Choroid plexus epithelial cell (primary cell): ENCODE data around the gene TTC9C.

Experiments used
- DNase-seq: peaks from one replicate; pipeline ENCODE4 v3.0.0-alpha.2; 2010; ENCODE audit warnings: low read depth
- H3K4me3 ChIP-seq: 2 replicates; pipeline ENCODE4 v1.5.1; 2011; ENCODE audit warnings: low read depth, mild to moderate bottlenecking, control low read depth, low read length, moderate library complexity
- CTCF ChIP-seq: conservative IDR thresholded peaks from 2 replicates; pipeline ENCODE4 v1.5.1; 2011; ENCODE audit warnings: low read depth, mild to moderate bottlenecking, control low read depth, inconsistent platforms, low read length, moderate library complexity

Gene TTC9C

GRCh38 chr11:62777389-62777788 lies 49.1 kb downstream of the TTC9C start:
- H3K4me3 ChIP-seq, result no peak overlapping the region
- DNase-seq, result no peak
- TF ChIP-seq CTCF, result no peak

GRCh38 chr11:62778441-62778840 lies 50.2 kb downstream of the TTC9C start:
- H3K4me3 ChIP-seq, result no peak overlapping the region
- no peak for TF ChIP-seq CTCF
- DNase-seq, result no peak

GRCh38 chr11:62782753-62783152 lies 54.5 kb downstream of the TTC9C start:
- no peak overlapping the region for H3K4me3 ChIP-seq
- DNase-seq, result no peak
- TF ChIP-seq CTCF, result no peak

GRCh38 chr11:62786318-62787004 lies 58.2 kb downstream of the TTC9C start:
- peak; percentile 98 for TF ChIP-seq CTCF
- H3K4me3 ChIP-seq, result peak overlapping the region; percentile 98

GRCh38 chr11:62787005-62787759 lies 58.9 kb downstream of the TTC9C start, which contains the start of gene TMEM179B:
Gene TMEM179B (plus strand): TSS chr11:62787402. CDS start chr11:62787432, 30 bp downstream.
- H3K4me3 ChIP-seq, result peak within 1 kb of the TSS; percentile 98
- TF ChIP-seq CTCF, result peak; percentile 72
- peak; percentile 98 for DNase-seq

More at GRCh38 chr11:62786318-62787004, 58.2 kb downstream of the TTC9C start:
- DNase-seq, result peak; percentile 83
